Body of pancreas (tissue), 4 donors: ENCODE measurements around the gene ATP5IF1. TPM values are rescaled to one million over a fixed set of nuclear protein-coding genes. Genes with fewer than 3 reads are reported as not detected.

Source experiments
- ATAC-seq: fragments of 150-250 bp; one replicate; pipeline ENCODE4 v1.9.1; 2016
- DNase-seq, 4 donors: peaks; one replicate each; pipeline ENCODE4 v3.0.0-alpha.2; 2019
- H3K27ac ChIP-seq, 4 donors: fragments of 200-600 bp; sonication (generic); 1 replicate in 3 of 4; 2 replicates in 1 of 4; pipeline versions ENCODE4 v1.5.1 to v1.6.1; 2016 to 2019; ENCODE audit warnings: mild to moderate bottlenecking in 1 of 4, mixed read lengths in 1 of 4, moderate library complexity in 1 of 4
- H3K27me3 ChIP-seq, 2 donors: fragments of 200-600 bp; sonication (generic); one replicate each; pipeline ENCODE4 v1.6.0; 2016; ENCODE audit warnings: mild to moderate bottlenecking in 1 of 2
- H3K36me3 ChIP-seq, 2 donors: fragments of 200-600 bp; sonication (generic); replicated peaks in 1 of 2; 2 replicates each; pipeline ENCODE4 v1.5.1; 2016; ENCODE audit warnings: low read depth in 2 of 2; ENCODE audit not compliant: insufficient read depth in 1 of 2
- H3K4me1 ChIP-seq: fragments of 200-600 bp; sonication (generic); one replicate; pipeline ENCODE4 v1.6.0; 2016
- H3K4me3 ChIP-seq, 2 donors: fragments of 200-600 bp; sonication (generic); 1 replicate in 1 of 2; 2 replicates in 1 of 2; pipeline ENCODE4 v1.5.1; 2016 to 2019
- H3K9me3 ChIP-seq, 3 donors: fragments of 200-600 bp; sonication (generic); 1 replicate in 2 of 3; 2 replicates in 1 of 3; pipeline ENCODE4 v1.5.1; 2016
- POLR2A ChIP-seq, 3 donors: fragments of 450-650 bp; IDR thresholded peaks; one replicate each; pipeline ENCODE4 v1.6.1; 2016; ENCODE audit warnings: antibody characterized with exemption in 3 of 3, mild to moderate bottlenecking in 2 of 3
- WGBS, 2 donors: methylation state at CpG; one replicate each; pipeline ENCODE4 v1.1.5; 2017; 5-methylcytosine and 5-hydroxymethylcytosine counted together
- intact Hi-C: fragments of 100-400 bp; cut with DNase I; formaldehyde crosslinking; loops from one replicate; pipeline ENCODE4 v1.15.1; 2023
- total RNA-seq, 2 donors: library from RNA; depleted of rRNA; stranded (reverse); fragments of >200 nt; gene quantifications; one replicate each; pipeline ENCODE4 v1.1.0, GENCODE V29; 2016
- TF ChIP-seq, protein P1 (sequence below), 7 experiments: fragments of 450-650 bp in 4 of 7; fragments of 200-600 bp in 3 of 7; sonication (generic) in 3 of 7; IDR thresholded peaks; one replicate each; pipeline ENCODE4 v1.5.1; 2016 to 2019; ENCODE audit warnings: antibody characterized with exemption in 7 of 7

ATP5IF1 gene
- total RNA-seq, result 10 to 100 TPM; 62.0 to 93.4 TPM

DNA sequence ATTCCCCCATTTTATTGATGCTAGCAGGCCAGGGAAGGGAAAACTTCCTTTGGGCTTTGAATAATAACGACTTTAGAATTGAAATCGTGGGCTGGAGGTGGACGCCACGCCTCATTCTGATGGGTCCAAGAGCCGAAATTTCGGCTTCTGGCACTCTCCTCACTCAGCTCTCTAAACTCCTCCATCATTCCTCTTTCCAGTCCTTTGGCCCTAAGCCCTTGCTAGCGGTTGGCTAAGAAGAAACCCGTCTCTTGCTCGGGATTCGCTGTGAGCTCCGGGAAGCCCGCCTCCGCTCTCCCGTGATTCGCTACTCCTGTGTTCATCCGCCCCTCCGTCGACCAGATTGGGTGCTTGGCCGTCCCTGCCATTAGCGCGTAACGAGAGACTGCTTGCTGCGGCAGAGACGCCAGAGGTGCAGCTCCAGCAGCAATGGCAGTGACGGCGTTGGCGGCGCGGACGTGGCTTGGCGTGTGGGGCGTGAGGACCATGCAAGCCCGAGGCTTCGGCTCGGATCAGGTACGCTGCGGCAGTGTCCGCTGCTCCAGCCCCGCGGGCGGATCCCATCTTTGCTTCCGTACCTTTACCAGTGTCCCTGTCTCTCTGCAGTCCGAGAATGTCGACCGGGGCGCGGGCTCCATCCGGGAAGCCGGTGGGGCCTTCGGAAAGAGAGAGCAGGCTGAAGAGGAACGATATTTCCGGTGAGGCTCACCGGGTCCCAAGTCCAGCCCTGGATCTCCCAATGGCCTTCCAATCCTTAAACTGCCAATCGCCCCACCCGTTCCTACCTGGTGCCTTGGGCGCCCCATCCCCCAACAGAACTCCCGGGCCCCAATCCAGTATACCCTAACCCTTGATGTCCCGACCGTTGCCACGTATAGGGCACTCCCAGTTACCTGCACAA lies at the start of gene ATP5IF1:
TSS of gene ATP5IF1 (plus strand) at position 370 of the 901 bp plus-strand sequence. CDS start at position 430, 60 bp downstream.
- Histone ChIP-seq H3K36me3 (no peaks in the 10 kb centered on the region), H3K9me3 (no peaks in the 10 kb centered on the region), H3K4me3 (peak within 1 kb of the TSS; percentile 64 to 82), H3K27me3 (no peaks in the 10 kb centered on the region), H3K27ac (peak within 1 kb of the TSS; percentile 83 to 90 (median 86)), H3K4me1 (peaks cover 44% of the 10 kb centered on the region)
- intact Hi-C loops, result no loop called here
- DNase-seq (peak; percentile 97 to 98 (median 98)), ATAC-seq (peak; percentile 97)
- WGBS, 2 donors, result 0 to 1% methylated on average over 23 to 60 of the region's 60 CpGs
- TF ChIP-seq POLR2A (IDR thresholded peaks at IDR 0.05), result peak; percentile 91 to 96 (median 95)
- TF ChIP-seq, protein P1, sequence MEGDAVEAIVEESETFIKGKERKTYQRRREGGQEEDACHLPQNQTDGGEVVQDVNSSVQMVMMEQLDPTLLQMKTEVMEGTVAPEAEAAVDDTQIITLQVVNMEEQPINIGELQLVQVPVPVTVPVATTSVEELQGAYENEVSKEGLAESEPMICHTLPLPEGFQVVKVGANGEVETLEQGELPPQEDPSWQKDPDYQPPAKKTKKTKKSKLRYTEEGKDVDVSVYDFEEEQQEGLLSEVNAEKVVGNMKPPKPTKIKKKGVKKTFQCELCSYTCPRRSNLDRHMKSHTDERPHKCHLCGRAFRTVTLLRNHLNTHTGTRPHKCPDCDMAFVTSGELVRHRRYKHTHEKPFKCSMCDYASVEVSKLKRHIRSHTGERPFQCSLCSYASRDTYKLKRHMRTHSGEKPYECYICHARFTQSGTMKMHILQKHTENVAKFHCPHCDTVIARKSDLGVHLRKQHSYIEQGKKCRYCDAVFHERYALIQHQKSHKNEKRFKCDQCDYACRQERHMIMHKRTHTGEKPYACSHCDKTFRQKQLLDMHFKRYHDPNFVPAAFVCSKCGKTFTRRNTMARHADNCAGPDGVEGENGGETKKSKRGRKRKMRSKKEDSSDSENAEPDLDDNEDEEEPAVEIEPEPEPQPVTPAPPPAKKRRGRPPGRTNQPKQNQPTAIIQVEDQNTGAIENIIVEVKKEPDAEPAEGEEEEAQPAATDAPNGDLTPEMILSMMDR (IDR thresholded peaks at IDR 0.05), result peak in 1 of 7 experiments; percentile 9

DNA sequence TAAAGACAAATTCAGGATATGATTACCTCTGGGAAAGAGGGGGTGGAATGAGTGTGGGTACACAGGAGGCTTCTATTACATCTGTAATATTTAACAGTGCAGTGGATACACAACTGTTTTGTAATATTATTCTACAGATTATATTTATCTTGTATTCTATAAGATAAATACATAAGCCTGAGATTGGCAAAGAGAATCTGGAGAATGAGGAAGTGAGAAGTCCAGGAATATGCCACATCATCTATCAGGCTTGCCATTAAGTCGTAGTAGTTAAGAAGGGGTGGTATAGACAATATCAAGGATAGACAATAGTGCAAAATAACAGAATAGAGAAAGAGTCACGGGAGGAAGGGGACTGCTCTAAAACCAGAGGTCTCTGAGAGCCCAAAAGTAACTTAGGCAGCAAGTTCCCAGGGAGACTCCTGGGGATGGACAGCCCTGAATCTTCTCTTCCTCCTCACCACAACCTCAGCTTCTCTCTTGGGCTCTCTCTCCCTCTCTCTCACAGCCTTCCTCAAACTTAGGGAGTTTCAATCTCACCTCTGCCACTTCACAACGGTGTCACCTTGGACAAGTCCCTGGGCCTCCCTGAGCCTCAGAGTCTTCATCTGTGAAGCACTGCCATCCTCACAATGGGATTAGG lies 45.5 kb upstream of the ATP5IF1 start:
- TF ChIP-seq, protein P1 (IDR thresholded peaks at IDR 0.05), result no peak
- no peak for TF ChIP-seq POLR2A (IDR thresholded peaks at IDR 0.05)
- H3K9me3 ChIP-seq, result no peaks in the 10 kb centered on the region
- WGBS, 2 donors, result 47 to 49% methylated on average over 3 of the region's 3 CpGs
- DNase-seq (no peak), ATAC-seq (no peak)
- intact Hi-C loops, result no loop called here
- H3K27ac ChIP-seq, result no peak overlapping the region
- H3K4me1 ChIP-seq, result no peaks in the 10 kb centered on the region
- H3K4me3 ChIP-seq, result no peak overlapping the region
- no peaks in the 10 kb centered on the region for H3K36me3 ChIP-seq
- H3K27me3 ChIP-seq, result no peaks in the 10 kb centered on the region

DNA sequence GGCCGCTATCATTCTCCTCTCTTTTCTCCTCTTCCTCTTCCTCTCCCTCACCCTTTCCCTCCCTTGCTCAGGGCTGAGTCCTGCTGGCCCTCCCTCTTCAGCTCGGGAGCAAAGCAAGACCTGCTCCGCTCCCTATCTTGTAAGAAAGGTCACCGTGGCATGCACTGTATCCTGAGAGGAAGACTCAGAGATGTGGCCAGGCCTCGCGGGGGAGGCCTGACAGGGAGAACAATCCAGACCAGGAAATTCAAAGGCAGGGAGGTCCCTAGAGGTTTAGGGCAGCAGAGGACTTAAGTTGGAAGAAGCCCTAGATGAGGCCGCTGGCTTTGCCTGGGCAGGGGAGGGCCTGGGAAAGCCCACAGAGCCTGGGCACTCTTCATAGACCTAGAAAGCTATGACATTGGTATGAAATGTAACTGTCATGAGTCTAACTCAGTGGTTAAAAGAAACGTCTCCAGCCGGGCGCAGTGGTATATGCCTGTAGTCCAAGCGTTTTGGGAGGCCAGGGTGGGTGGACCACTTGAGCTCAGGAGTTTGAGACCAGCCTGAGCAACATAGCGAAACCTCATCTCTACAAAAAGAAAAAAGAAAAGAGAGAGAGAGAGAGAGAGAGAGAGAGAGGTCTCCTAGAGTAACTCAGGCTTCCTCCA lies 44.8 kb upstream of the ATP5IF1 start:
- TF ChIP-seq POLR2A (IDR thresholded peaks at IDR 0.05), result no peak
- TF ChIP-seq, protein P1 (IDR thresholded peaks at IDR 0.05), result no peak
- 56 to 78% methylated on average over 12 of the region's 12 CpGs for WGBS, 2 donors
- Histone ChIP-seq H3K27me3 (no peaks in the 10 kb centered on the region), H3K27ac (no peak overlapping the region), H3K36me3 (no peaks in the 10 kb centered on the region), H3K9me3 (no peaks in the 10 kb centered on the region), H3K4me3 (no peak overlapping the region), H3K4me1 (no peaks in the 10 kb centered on the region)
- no peak for DNase-seq
- intact Hi-C loops, result no loop called here
- no peak for ATAC-seq

DNA sequence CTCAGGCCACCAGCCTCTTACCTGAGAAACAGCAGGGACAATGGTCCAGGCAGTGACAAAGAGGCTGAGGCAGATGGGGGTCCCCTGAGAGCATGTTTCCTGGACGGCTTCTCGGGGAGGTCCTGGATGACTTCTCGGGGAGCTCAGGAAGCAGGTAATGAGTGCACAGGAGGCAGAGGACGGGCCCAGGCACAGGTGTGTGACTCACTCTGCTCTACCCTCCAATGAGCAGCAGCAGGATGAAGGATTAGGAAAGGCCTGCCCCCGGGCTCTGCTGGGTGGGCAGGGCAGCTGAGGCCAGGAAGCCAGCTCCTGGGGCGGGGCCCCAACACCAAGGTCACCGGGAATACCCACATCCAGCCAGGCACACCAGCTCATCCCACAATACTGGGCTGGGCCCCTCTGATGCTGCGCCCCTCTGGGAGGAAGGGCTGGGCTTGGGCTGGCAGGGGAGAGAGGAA lies 42.2 kb upstream of the ATP5IF1 start:
- no peaks in the 10 kb centered on the region for H3K4me1 ChIP-seq
- no peak overlapping the region for H3K27ac ChIP-seq
- no peaks in the 10 kb centered on the region for H3K9me3 ChIP-seq
- H3K36me3 ChIP-seq, result peaks cover 0 to 4% of the 10 kb centered on the region in 2 donors
- H3K27me3 ChIP-seq, result no peaks in the 10 kb centered on the region
- 59% methylated on average over 5 to 6 of the region's 8 CpGs for WGBS, 2 donors
- peak; percentile 45 for ATAC-seq
- intact Hi-C loops, result no loop called here
- TF ChIP-seq POLR2A (IDR thresholded peaks at IDR 0.05), result no peak
- TF ChIP-seq, protein P1 (IDR thresholded peaks at IDR 0.05), result no peak
- DNase-seq, result no peak
- no peak overlapping the region for H3K4me3 ChIP-seq
